ENCODE data around the gene FAIM2.

- TF ChIP-seq, protein P1, sequence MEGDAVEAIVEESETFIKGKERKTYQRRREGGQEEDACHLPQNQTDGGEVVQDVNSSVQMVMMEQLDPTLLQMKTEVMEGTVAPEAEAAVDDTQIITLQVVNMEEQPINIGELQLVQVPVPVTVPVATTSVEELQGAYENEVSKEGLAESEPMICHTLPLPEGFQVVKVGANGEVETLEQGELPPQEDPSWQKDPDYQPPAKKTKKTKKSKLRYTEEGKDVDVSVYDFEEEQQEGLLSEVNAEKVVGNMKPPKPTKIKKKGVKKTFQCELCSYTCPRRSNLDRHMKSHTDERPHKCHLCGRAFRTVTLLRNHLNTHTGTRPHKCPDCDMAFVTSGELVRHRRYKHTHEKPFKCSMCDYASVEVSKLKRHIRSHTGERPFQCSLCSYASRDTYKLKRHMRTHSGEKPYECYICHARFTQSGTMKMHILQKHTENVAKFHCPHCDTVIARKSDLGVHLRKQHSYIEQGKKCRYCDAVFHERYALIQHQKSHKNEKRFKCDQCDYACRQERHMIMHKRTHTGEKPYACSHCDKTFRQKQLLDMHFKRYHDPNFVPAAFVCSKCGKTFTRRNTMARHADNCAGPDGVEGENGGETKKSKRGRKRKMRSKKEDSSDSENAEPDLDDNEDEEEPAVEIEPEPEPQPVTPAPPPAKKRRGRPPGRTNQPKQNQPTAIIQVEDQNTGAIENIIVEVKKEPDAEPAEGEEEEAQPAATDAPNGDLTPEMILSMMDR (tag by site-specific recombination; IDR thresholded peaks at IDR 0.05) = no peak
- TF ChIP-seq, protein P2, sequence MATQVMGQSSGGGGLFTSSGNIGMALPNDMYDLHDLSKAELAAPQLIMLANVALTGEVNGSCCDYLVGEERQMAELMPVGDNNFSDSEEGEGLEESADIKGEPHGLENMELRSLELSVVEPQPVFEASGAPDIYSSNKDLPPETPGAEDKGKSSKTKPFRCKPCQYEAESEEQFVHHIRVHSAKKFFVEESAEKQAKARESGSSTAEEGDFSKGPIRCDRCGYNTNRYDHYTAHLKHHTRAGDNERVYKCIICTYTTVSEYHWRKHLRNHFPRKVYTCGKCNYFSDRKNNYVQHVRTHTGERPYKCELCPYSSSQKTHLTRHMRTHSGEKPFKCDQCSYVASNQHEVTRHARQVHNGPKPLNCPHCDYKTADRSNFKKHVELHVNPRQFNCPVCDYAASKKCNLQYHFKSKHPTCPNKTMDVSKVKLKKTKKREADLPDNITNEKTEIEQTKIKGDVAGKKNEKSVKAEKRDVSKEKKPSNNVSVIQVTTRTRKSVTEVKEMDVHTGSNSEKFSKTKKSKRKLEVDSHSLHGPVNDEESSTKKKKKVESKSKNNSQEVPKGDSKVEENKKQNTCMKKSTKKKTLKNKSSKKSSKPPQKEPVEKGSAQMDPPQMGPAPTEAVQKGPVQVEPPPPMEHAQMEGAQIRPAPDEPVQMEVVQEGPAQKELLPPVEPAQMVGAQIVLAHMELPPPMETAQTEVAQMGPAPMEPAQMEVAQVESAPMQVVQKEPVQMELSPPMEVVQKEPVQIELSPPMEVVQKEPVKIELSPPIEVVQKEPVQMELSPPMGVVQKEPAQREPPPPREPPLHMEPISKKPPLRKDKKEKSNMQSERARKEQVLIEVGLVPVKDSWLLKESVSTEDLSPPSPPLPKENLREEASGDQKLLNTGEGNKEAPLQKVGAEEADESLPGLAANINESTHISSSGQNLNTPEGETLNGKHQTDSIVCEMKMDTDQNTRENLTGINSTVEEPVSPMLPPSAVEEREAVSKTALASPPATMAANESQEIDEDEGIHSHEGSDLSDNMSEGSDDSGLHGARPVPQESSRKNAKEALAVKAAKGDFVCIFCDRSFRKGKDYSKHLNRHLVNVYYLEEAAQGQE (tag by site-specific recombination; IDR thresholded peaks at IDR 0.05) = no peak
- TF ChIP-seq, protein P3, sequence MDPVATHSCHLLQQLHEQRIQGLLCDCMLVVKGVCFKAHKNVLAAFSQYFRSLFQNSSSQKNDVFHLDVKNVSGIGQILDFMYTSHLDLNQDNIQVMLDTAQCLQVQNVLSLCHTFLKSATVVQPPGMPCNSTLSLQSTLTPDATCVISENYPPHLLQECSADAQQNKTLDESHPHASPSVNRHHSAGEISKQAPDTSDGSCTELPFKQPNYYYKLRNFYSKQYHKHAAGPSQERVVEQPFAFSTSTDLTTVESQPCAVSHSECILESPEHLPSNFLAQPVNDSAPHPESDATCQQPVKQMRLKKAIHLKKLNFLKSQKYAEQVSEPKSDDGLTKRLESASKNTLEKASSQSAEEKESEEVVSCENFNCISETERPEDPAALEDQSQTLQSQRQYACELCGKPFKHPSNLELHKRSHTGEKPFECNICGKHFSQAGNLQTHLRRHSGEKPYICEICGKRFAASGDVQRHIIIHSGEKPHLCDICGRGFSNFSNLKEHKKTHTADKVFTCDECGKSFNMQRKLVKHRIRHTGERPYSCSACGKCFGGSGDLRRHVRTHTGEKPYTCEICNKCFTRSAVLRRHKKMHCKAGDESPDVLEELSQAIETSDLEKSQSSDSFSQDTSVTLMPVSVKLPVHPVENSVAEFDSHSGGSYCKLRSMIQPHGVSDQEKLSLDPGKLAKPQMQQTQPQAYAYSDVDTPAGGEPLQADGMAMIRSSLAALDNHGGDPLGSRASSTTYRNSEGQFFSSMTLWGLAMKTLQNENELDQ (tag by site-specific recombination; IDR thresholded peaks at IDR 0.05; ENCODE audit: low read depth) = no peak
- TF ChIP-seq KLF1 (tag by site-specific recombination; IDR thresholded peaks at IDR 0.05) = no peak
- no peak for TF ChIP-seq ZBTB21 (tag by site-specific recombination; IDR thresholded peaks at IDR 0.05)
- no peak for TF ChIP-seq KLF7 (tag by site-specific recombination; IDR thresholded peaks at IDR 0.05; ENCODE audit: borderline replicate concordance)
- no peak for TF ChIP-seq ZNF274 (IDR thresholded peaks at IDR 0.05; ENCODE audit: low read length)
- TF ChIP-seq ZNF274 (tag by site-specific recombination; IDR thresholded peaks at IDR 0.05; ENCODE audit: borderline replicate concordance) = no peak
- no peak for TF ChIP-seq OSR2 (tag by site-specific recombination; IDR thresholded peaks at IDR 0.05)
- no peak for TF ChIP-seq ZNF654 (tag by site-specific recombination; IDR thresholded peaks at IDR 0.05; ENCODE audit: low read depth)
- no peak for TF ChIP-seq ZNF335 (tag by site-specific recombination; conservative IDR thresholded peaks at IDR 0.05)
- TF ChIP-seq ZNF280D (tag by site-specific recombination; IDR thresholded peaks at IDR 0.05) = no peak
Observed at GRCh38 chr12:49870501-49871262, 33.0 kb downstream of the FAIM2 start.

Measured in HEK293 (cell line).